ES-I3 (cell line): ENCODE measurements around the gene LMBR1L.
"Not testable (repeated sequence)": the region's sequence is repeated elsewhere in the genome, so short reads cannot be mapped to it uniquely, and the experiment has no call there.

Experiments
- H3K36me3 ChIP-seq: 2 replicates; pipeline ENCODE4 v1.6.1; 2013; ENCODE audit warnings: mild to moderate bottlenecking, low read length, control low read depth, moderate library complexity; ENCODE audit not compliant: insufficient read depth
- H3K4me1 ChIP-seq: 2 replicates; pipeline ENCODE4 v1.6.1; 2013; ENCODE audit warnings: mild to moderate bottlenecking, control low read depth, low read length; ENCODE audit not compliant: insufficient read depth
- H3K9ac ChIP-seq: 2 replicates; pipeline ENCODE4 v1.6.1; 2013; ENCODE audit warnings: low read depth, mild to moderate bottlenecking, low read length, moderate library complexity
- H3K9me3 ChIP-seq: 2 replicates; pipeline ENCODE4 v1.6.1; 2013; ENCODE audit warnings: mild to moderate bottlenecking, low read length, moderate library complexity; ENCODE audit not compliant: control insufficient read depth, insufficient read depth

The LMBR1L gene

GRCh38 chr12:49086116-49086515 is 24.5 kb downstream of the LMBR1L start:
- no peaks in the 10 kb centered on the region for H3K36me3 ChIP-seq
- H3K9me3 ChIP-seq, result no peaks in the 10 kb centered on the region
- no peak overlapping the region for H3K9ac ChIP-seq

GRCh38 chr12:49084438-49084837 is 26.2 kb downstream of the LMBR1L start:
- peaks cover 3% of the 10 kb centered on the region; the same call in 1 of the 2 replicates for H3K4me1 ChIP-seq
- H3K9ac ChIP-seq, result no peak overlapping the region
- no peaks in the 10 kb centered on the region for H3K9me3 ChIP-seq
- no peaks in the 10 kb centered on the region for H3K36me3 ChIP-seq

More at GRCh38 chr12:49086116-49086515, 24.5 kb downstream of the LMBR1L start:
- H3K4me1 ChIP-seq, result peaks cover 3% of the 10 kb centered on the region; the same call in 1 of the 2 replicates

GRCh38 chr12:49079793-49080192 is 30.9 kb downstream of the LMBR1L start:
- no peak overlapping the region for H3K9ac ChIP-seq
- no peaks in the 10 kb centered on the region for H3K36me3 ChIP-seq
- H3K9me3 ChIP-seq, result no peaks in the 10 kb centered on the region
- H3K4me1 ChIP-seq, result no peaks in the 10 kb centered on the region

- peaks cover 4% of the 10 kb centered on the region; the same call in 1 of the 2 replicates for H3K4me1 ChIP-seq
- H3K9me3 ChIP-seq, result no peaks in the 10 kb centered on the region
- no peak overlapping the region for H3K9ac ChIP-seq
- H3K36me3 ChIP-seq, result no peaks in the 10 kb centered on the region
Measured at GRCh38 chr12:49070971-49071370, 39.7 kb downstream of the LMBR1L start.

- H3K9ac ChIP-seq, result peak within 1 kb of the TSS; percentile 98
- peaks cover 4% of the 10 kb centered on the region; the same call in 1 of the 2 replicates for H3K4me1 ChIP-seq
Measured at GRCh38 chr12:49069507-49070346, 40.9 kb downstream of the LMBR1L start, which contains the start of gene RHEBL1. RHEBL1 (minus strand) TSS chr12:49069979; CDS start chr12:49069785, 194 bp downstream.

GRCh38 chr12:49068879-49069506 is 41.7 kb downstream of the LMBR1L start:
- no peaks in the 10 kb centered on the region for H3K9me3 ChIP-seq
- peak overlapping the region; percentile 98 for H3K9ac ChIP-seq
- H3K4me1 ChIP-seq, result peaks cover 4% of the 10 kb centered on the region; the same call in 1 of the 2 replicates
- no peaks in the 10 kb centered on the region for H3K36me3 ChIP-seq

More at GRCh38 chr12:49069507-49070346, 40.9 kb downstream of the LMBR1L start, which contains the start of gene RHEBL1:
- no peaks in the 10 kb centered on the region for H3K36me3 ChIP-seq
- no peaks in the 10 kb centered on the region for H3K9me3 ChIP-seq

GRCh38 chr12:49066120-49066519 is 44.5 kb downstream of the LMBR1L start:
- Histone ChIP-seq H3K9ac (no peak overlapping the region), H3K9me3 (no peaks in the 10 kb centered on the region), H3K36me3 (no peaks in the 10 kb centered on the region), H3K4me1 (peaks cover 4% of the 10 kb centered on the region; the same call in 1 of the 2 replicates)

- H3K9me3 ChIP-seq, result no peaks in the 10 kb centered on the region
- no peaks in the 10 kb centered on the region; the same call in 1 of the 2 replicates for H3K4me1 ChIP-seq
- no peaks in the 10 kb centered on the region for H3K36me3 ChIP-seq
- no peak overlapping the region for H3K9ac ChIP-seq
Measured at GRCh38 chr12:49064767-49065152, 45.9 kb downstream of the LMBR1L start.

GRCh38 chr12:49061916-49062315 is 48.7 kb downstream of the LMBR1L start:
- H3K36me3 ChIP-seq, H3K9ac ChIP-seq, H3K9me3 ChIP-seq: not testable (repeated sequence)
- peaks cover 18% of the 10 kb centered on the region for H3K4me1 ChIP-seq

GRCh38 chr12:49061157-49061650 is 49.4 kb downstream of the LMBR1L start:
- Histone ChIP-seq H3K9me3 (no peaks in the 10 kb centered on the region), H3K36me3 (no peaks in the 10 kb centered on the region), H3K9ac (peak overlapping the region; percentile 86), H3K4me1 (peaks cover 25% of the 10 kb centered on the region)

GRCh38 chr12:49060237-49061156 is 50.1 kb downstream of the LMBR1L start, which contains the start of gene KMT2D:
KMT2D (minus strand) TSS chr12:49060794; CDS start chr12:49055324, 5,470 bp downstream.
- peaks cover 30% of the 10 kb centered on the region for H3K4me1 ChIP-seq

GRCh38 chr12:49059299-49060171 is 51.1 kb downstream of the LMBR1L start:
- peaks cover 30% of the 10 kb centered on the region for H3K4me1 ChIP-seq
- no peaks in the 10 kb centered on the region for H3K9me3 ChIP-seq

More at GRCh38 chr12:49060237-49061156, 50.1 kb downstream of the LMBR1L start, which contains the start of gene KMT2D:
- no peaks in the 10 kb centered on the region for H3K9me3 ChIP-seq
- peak within 1 kb of the TSS; percentile 86 for H3K9ac ChIP-seq
- H3K36me3 ChIP-seq, result no peaks in the 10 kb centered on the region

GRCh38 chr12:49059045-49059298 is 51.7 kb downstream of the LMBR1L start:
- peaks cover 30% of the 10 kb centered on the region for H3K4me1 ChIP-seq
- H3K9ac ChIP-seq, result peak overlapping the region; percentile 86
- no peaks in the 10 kb centered on the region; the same call in 1 of the 2 replicates for H3K36me3 ChIP-seq
- H3K9me3 ChIP-seq, result no peaks in the 10 kb centered on the region

More at GRCh38 chr12:49059299-49060171, 51.1 kb downstream of the LMBR1L start:
- Histone ChIP-seq H3K36me3 (no peaks in the 10 kb centered on the region; the same call in 1 of the 2 replicates), H3K9ac (peak overlapping the region; percentile 86)
